Endodermal cell (in vitro differentiated cells): ENCODE data around the gene COL26A1. TPM values are rescaled to one million over a fixed set of nuclear protein-coding genes. Genes with fewer than 3 reads are reported as not detected.

Experiments used
- DNase-seq: peaks from one replicate; pipeline ENCODE4 v3.0.0-alpha.2; 2017
- H3K27ac ChIP-seq: 2 replicates; pipeline ENCODE4 v1.5.1; 2013; ENCODE audit warnings: mild to moderate bottlenecking, low read depth, low read length, moderate library complexity
- H3K27me3 ChIP-seq: 2 replicates; pipeline ENCODE4 v1.6.1; 2013; ENCODE audit warnings: mild to moderate bottlenecking, low read length, moderate library complexity; ENCODE audit not compliant: insufficient read depth, control insufficient read depth, poor library complexity, severe bottlenecking
- H3K36me3 ChIP-seq: 2 replicates; pipeline ENCODE4 v1.7.0; 2013; ENCODE audit warnings: mild to moderate bottlenecking, low read length, moderate library complexity; ENCODE audit not compliant: control insufficient read depth, insufficient read depth
- H3K4me1 ChIP-seq: one replicate; pipeline ENCODE4 v1.7.0; 2013; ENCODE audit warnings: low read length; ENCODE audit not compliant: control insufficient read depth, insufficient read depth
- H3K4me3 ChIP-seq: 2 replicates; pipeline ENCODE4 v1.5.1; 2013; ENCODE audit warnings: mild to moderate bottlenecking, low read length, moderate library complexity
- H3K9ac ChIP-seq: 2 replicates; pipeline ENCODE4 v1.6.1; 2013; ENCODE audit warnings: mild to moderate bottlenecking, low read length, moderate library complexity; ENCODE audit not compliant: poor library complexity, severe bottlenecking; ENCODE audit errors: extremely low read depth
- H3K9me3 ChIP-seq: 2 replicates; pipeline ENCODE4 v1.6.1; 2013; ENCODE audit warnings: mild to moderate bottlenecking, low read length, moderate library complexity; ENCODE audit not compliant: control insufficient read depth
- H3K27ac Mint-ChIP-seq: 2 replicates; pipeline ENCODE4 v1.8.0; 2020; ENCODE audit warnings: mixed read lengths
- H3K27me3 Mint-ChIP-seq: 2 replicates; pipeline ENCODE4 v1.8.0; 2021; ENCODE audit warnings: mild to moderate bottlenecking, mixed read lengths; ENCODE audit not compliant: insufficient read depth
- H3K36me3 Mint-ChIP-seq: 2 replicates; pipeline ENCODE4 v1.8.0; 2020; ENCODE audit warnings: low read depth, mixed read lengths
- H3K4me1 Mint-ChIP-seq: 2 replicates; pipeline ENCODE4 v1.8.0; 2020; ENCODE audit warnings: mixed read lengths
- H3K4me3 Mint-ChIP-seq: 2 replicates; pipeline ENCODE4 v1.8.0; 2020; ENCODE audit warnings: mild to moderate bottlenecking, moderate library complexity, mixed read lengths
- H3K9me3 Mint-ChIP-seq: 2 replicates; pipeline ENCODE4 v1.8.0; 2020; ENCODE audit warnings: mild to moderate bottlenecking, mixed read lengths
- CTCF ChIP-seq: fragments of 200-600 bp; sonication (generic); conservative IDR thresholded peaks from 2 replicates; pipeline ENCODE4 v1.5.0; 2021; ENCODE audit warnings: antibody characterized with exemption, mild to moderate bottlenecking
- WGBS, 2 experiments: methylation state at CpG; one replicate each; pipeline versions ENCODE4 v1.1.5 to v1.1.7; 2013; ENCODE audit warnings: missing lambda C conversion rate in 2 of 2, mixed read lengths in 1 of 2; ENCODE audit not compliant: insufficient coverage in 1 of 2, insufficient read length in 1 of 2; 5-methylcytosine and 5-hydroxymethylcytosine counted together
- total RNA-seq, 2 donors: library from RNA; stranded (reverse); fragmentation: NEBNext Ultra II Directional in 1 of 2; extraction: Animal tissue kit (Norgen Biotek cat#: 25700) in 1 of 2; gene quantifications; 2 replicates in 1 of 2; 3 replicates in 1 of 2; pipeline ENCODE4 v1.2.1, GENCODE V29; 2021

The COL26A1 gene
- total RNA-seq, 2 donors from 2014 or later, result 41.2 to 47.0 TPM

DNA sequence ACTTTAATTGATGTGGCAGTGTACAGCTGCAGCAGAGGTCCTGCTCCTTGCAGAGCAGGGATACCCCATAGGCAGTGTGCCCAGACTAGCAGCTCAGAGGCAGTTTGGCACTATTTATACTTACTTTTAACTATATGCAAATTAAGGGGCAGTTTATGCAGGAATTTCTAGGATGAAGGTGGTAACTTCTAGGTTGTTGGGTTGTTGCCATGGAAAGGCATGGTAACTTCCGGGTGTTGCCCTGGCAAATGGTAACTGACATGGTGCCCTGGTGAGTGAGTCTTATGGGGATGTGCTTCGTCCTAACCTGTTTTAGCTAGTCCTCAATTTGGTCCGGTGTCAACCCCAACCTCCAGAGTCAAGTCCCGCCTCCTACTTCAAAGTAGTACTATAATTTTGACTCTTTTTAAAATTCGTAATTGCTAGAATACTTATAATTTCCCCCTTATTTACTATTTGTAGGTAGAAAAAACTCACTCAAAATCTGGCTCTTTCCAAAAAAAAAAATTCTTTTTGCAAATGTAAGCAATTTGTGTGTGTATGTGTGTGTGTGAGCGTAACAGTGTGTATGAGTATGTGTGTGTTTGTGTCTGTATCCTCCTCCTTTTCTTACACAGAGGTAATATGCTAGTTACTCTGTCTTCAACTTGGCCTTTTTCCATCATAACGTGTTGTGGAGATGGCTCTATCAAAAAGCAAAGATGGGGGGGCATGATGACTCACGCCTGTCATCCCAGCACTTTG lies 5.9 kb downstream of the COL26A1 start:
- WGBS, 2 experiments, result 77 to 88% methylated on average over 3 to 7 of the region's 8 CpGs
- Histone ChIP-seq H3K27ac (no peak overlapping the region), H3K36me3 (peaks cover 6% of the 10 kb centered on the region), H3K9ac (no peak overlapping the region), H3K27me3 (no peaks in the 10 kb centered on the region), H3K4me3 (no peak overlapping the region), H3K9me3 (peaks cover 6% of the 10 kb centered on the region), H3K4me1 (no peaks in the 10 kb centered on the region)
- Mint-ChIP-seq H3K36me3 (peaks cover 21% of the 10 kb centered on the region), H3K4me3 (no peak overlapping the region), H3K9me3 (no peaks in the 10 kb centered on the region), H3K4me1 (no peaks in the 10 kb centered on the region), H3K27me3 (no peaks in the 10 kb centered on the region), H3K27ac (no peak overlapping the region)
- DNase-seq, result no peak
- no peak for TF ChIP-seq CTCF

DNA sequence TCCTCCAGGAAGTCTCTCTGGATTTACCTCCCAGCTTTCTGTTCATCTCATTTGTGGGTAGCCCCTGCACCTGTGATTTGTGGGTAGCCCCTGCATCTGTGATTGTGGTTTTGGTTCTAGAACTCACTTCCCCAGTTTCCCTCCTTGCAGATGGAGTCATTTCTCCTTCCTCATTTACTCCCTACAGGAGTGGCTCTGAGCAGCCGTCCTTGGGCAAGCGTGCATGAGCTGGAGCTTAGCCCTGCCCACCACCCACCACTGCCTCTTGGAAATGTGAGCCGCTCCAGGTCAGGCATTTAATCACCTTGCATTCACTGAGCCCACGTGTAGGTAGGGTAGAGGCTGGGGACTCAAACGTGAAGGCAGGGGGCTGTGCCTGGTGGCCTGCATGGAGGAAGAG lies 8.2 kb downstream of the COL26A1 start:
- no peak overlapping the region for H3K4me3 ChIP-seq
- peaks cover 6% of the 10 kb centered on the region for H3K36me3 ChIP-seq
- H3K9me3 Mint-ChIP-seq, result no peaks in the 10 kb centered on the region
- no peak for TF ChIP-seq CTCF
- H3K27ac ChIP-seq, result no peak overlapping the region
- H3K27me3 ChIP-seq, result no peaks in the 10 kb centered on the region
- peaks cover 6% of the 10 kb centered on the region for H3K9me3 ChIP-seq
- H3K4me1 Mint-ChIP-seq, result peaks cover 3% of the 10 kb centered on the region
- no peak overlapping the region for H3K9ac ChIP-seq
- H3K27me3 Mint-ChIP-seq, result no peaks in the 10 kb centered on the region
- no peak for DNase-seq
- no peaks in the 10 kb centered on the region for H3K4me1 ChIP-seq
- 87 to 100% methylated on average over 1 to 5 of the region's 5 CpGs for WGBS, 2 experiments
- H3K36me3 Mint-ChIP-seq, result peaks cover 17% of the 10 kb centered on the region
- no peak overlapping the region for H3K4me3 Mint-ChIP-seq
- H3K27ac Mint-ChIP-seq, result no peak overlapping the region

DNA sequence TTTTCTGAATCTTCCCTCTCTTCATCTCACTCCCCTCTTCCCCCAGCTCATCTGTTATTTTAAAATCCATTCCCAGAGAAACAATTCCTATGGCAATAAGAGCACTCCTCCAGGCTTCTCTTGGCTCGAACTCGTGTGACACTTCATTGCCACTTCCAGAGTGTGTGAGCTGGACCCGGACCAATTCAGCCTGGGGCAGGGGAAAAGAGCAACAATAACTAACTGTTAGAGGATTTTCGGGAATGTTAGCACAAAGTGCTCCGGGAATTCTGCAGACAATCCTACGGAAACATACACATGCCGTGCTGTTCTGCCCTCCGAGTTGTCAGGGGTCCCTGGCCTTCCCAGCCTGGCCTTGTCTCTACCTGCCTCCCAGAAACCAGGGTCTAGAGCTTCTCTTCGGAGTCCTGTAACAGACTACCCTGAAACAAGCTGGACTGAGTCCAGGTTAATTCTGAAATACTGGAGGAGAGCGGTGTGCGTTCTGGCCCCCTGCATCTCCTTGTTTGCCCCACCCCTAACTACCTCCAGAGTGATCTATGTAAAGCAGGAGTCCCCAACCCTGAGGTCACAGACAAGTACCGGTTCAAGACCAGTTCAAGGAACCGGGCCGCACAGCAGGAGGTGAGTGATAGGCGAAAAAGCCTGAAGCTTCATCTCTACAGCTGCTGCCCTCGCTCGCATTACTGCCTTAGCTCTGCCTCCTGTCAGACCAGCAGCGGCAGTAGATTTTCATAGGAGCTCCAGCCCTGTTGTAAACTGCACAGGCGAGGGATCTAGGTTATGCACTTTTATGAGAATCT lies 11.3 kb downstream of the COL26A1 start:
- peak overlapping the region; percentile 66 for H3K27ac ChIP-seq
- no peak overlapping the region for H3K4me3 ChIP-seq
- DNase-seq, result no peak
- WGBS, 2 experiments, result 83 to 87% methylated on average over 17 to 19 of the region's 19 CpGs
- H3K9ac ChIP-seq, result no peak overlapping the region
- H3K27ac Mint-ChIP-seq, result peak overlapping the region; percentile 2
- peaks cover 6% of the 10 kb centered on the region for H3K4me1 Mint-ChIP-seq
- peaks cover 5% of the 10 kb centered on the region for H3K4me1 ChIP-seq
- H3K27me3 Mint-ChIP-seq, result no peaks in the 10 kb centered on the region
- no peak overlapping the region for H3K4me3 Mint-ChIP-seq
- TF ChIP-seq CTCF, result no peak
- no peaks in the 10 kb centered on the region for H3K27me3 ChIP-seq
- H3K9me3 ChIP-seq, result no peaks in the 10 kb centered on the region
- H3K9me3 Mint-ChIP-seq, result no peaks in the 10 kb centered on the region
- H3K36me3 ChIP-seq, result peaks cover 6% of the 10 kb centered on the region
- H3K36me3 Mint-ChIP-seq, result peaks cover 16% of the 10 kb centered on the region
